Smooth muscle cell (in vitro differentiated cells): ENCODE data around the gene CACNA1G. TPM values are rescaled to one million over a fixed set of nuclear protein-coding genes. Genes with fewer than 3 reads are reported as not detected.

Source experiments
- DNase-seq: peaks from one replicate; lab custom pipeline; 2025; ENCODE audit not compliant: unreplicated experiment; lab: John Stamatoyannopoulos, UW
- H2AFZ ChIP-seq: fragments of 200-600 bp; sonication (generic); 2 replicates; pipeline ENCODE4 v1.6.0; 2016; ENCODE audit warnings: antibody characterized with exemption, low read depth, mild to moderate bottlenecking
- H3F3A ChIP-seq: fragments of 200-600 bp; sonication (generic); 2 replicates; pipeline ENCODE4 v1.6.0; 2017; ENCODE audit warnings: antibody characterized with exemption, low read depth
- H3K27ac ChIP-seq: fragments of 200-600 bp; sonication (generic); 2 replicates; pipeline ENCODE4 v1.5.1; 2016; ENCODE audit warnings: low read depth, mild to moderate bottlenecking
- H3K27me3 ChIP-seq: fragments of 200-600 bp; sonication (generic); 2 replicates; pipeline ENCODE4 v1.6.1; 2016; ENCODE audit warnings: low read depth, mild to moderate bottlenecking
- H3K36me3 ChIP-seq: fragments of 200-600 bp; sonication (generic); 2 replicates; pipeline ENCODE4 v1.5.1; 2016; ENCODE audit warnings: low read depth
- H3K4me1 ChIP-seq: fragments of 200-600 bp; sonication (generic); 2 replicates; pipeline ENCODE4 v1.5.1; 2016; ENCODE audit warnings: low read depth
- H3K4me2 ChIP-seq: fragments of 200-600 bp; sonication (generic); 2 replicates; pipeline ENCODE4 v1.6.0; 2016; ENCODE audit warnings: mild to moderate bottlenecking
- H3K4me3 ChIP-seq: fragments of 200-600 bp; sonication (generic); 2 replicates; pipeline ENCODE4 v1.5.1; 2016; ENCODE audit warnings: mild to moderate bottlenecking
- H3K79me2 ChIP-seq: fragments of 200-600 bp; sonication (generic); 2 replicates; pipeline ENCODE4 v1.6.0; 2016; ENCODE audit warnings: low read depth, mild to moderate bottlenecking
- H3K9ac ChIP-seq: fragments of 200-600 bp; sonication (generic); 2 replicates; pipeline ENCODE4 v1.6.0; 2016; ENCODE audit warnings: low read depth
- H3K9me3 ChIP-seq: fragments of 200-600 bp; sonication (generic); replicated peaks from 2 replicates; pipeline ENCODE4 v1.5.1; 2016; ENCODE audit warnings: low read depth
- H4K20me1 ChIP-seq: fragments of 200-600 bp; sonication (generic); 2 replicates; pipeline ENCODE4 v1.6.0; 2016; ENCODE audit warnings: low read depth
- WGBS: methylation state at CpG from one replicate; pipeline ENCODE4 v1.1.7; 2016; ENCODE audit warnings: low lambda C conversion rate; 5-methylcytosine and 5-hydroxymethylcytosine counted together
- polyA plus RNA-seq: library from polyadenylated mRNA; unstranded; fragments of >200 nt; fragmentation: Nextera tagmentation; extraction: Ambion mirVana; gene quantifications from 2 replicates; pipeline ENCODE4 v1.2.1, GENCODE V29; 2016
- total RNA-seq: library from RNA; depleted of rRNA; stranded (reverse); fragments of >200 nt; gene quantifications from 2 replicates; pipeline ENCODE4 v1.2.3, GENCODE V29; 2014
- TF ChIP-seq, protein P1 (sequence below): fragments of 200-600 bp; sonication (generic); IDR thresholded peaks from 2 replicates; pipeline ENCODE4 v1.5.1; 2017; ENCODE audit warnings: borderline replicate concordance, mild to moderate bottlenecking, antibody characterized with exemption; ENCODE audit not compliant: insufficient read depth, poor library complexity, severe bottlenecking

CACNA1G gene
- total and polyA plus RNA-seq, 2 experiments from 2014 or later, result 1.6 to 1.7 TPM

DNA sequence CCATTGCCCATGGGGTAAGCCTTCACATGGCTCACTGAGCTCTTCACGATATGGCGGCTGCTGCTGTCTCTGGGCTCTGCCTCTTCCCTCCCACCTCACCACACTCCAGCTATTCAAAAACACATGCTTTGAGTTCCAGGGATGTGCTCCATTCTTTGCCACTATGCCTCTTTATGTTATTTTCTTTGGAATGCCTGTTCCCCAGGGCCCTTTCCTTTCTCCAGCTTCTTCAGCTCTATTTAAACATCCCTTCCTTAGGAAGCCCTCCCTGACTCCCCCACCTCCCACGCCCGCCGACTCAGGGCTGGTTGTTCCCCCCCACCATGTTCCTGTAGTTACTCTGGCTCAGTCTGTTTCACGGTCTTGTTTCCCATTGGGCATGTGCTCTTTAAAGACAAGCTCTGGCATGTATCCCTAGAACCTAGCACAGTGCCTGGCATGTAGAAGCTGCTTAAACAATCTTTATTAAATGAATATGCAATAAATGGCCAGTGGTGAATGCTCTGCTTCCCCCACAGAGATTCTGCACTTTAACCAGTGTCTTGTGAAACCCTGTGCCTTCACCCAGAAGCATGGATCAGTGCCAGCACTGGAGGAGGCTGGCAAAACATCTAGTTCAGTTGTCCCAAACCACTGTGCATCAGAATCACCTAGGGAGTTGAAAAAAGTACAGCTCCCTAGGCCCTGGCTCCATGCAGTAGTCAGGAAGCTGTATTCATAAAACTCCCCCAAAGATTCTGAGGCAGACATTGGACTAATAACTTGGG lies 45.4 kb upstream of the CACNA1G start:
- Histone ChIP-seq H3K4me3 (no peak overlapping the region), H3K27me3 (no peaks in the 10 kb centered on the region), H3K79me2 (no peaks in the 10 kb centered on the region), H2AFZ (no peak overlapping the region), H3K27ac (no peak overlapping the region), H3K9me3 (no peaks in the 10 kb centered on the region), H3K9ac (no peak overlapping the region), H3K4me1 (peaks cover 6% of the 10 kb centered on the region), H3K4me2 (no peak overlapping the region), H4K20me1 (no peaks in the 10 kb centered on the region), H3K36me3 (no peaks in the 10 kb centered on the region), H3F3A (no peaks in the 10 kb centered on the region)
- WGBS, result 75% methylated on average over 6 of the region's 6 CpGs
- TF ChIP-seq, protein P1, sequence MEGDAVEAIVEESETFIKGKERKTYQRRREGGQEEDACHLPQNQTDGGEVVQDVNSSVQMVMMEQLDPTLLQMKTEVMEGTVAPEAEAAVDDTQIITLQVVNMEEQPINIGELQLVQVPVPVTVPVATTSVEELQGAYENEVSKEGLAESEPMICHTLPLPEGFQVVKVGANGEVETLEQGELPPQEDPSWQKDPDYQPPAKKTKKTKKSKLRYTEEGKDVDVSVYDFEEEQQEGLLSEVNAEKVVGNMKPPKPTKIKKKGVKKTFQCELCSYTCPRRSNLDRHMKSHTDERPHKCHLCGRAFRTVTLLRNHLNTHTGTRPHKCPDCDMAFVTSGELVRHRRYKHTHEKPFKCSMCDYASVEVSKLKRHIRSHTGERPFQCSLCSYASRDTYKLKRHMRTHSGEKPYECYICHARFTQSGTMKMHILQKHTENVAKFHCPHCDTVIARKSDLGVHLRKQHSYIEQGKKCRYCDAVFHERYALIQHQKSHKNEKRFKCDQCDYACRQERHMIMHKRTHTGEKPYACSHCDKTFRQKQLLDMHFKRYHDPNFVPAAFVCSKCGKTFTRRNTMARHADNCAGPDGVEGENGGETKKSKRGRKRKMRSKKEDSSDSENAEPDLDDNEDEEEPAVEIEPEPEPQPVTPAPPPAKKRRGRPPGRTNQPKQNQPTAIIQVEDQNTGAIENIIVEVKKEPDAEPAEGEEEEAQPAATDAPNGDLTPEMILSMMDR, result no peak
- DNase-seq, result no peak

DNA sequence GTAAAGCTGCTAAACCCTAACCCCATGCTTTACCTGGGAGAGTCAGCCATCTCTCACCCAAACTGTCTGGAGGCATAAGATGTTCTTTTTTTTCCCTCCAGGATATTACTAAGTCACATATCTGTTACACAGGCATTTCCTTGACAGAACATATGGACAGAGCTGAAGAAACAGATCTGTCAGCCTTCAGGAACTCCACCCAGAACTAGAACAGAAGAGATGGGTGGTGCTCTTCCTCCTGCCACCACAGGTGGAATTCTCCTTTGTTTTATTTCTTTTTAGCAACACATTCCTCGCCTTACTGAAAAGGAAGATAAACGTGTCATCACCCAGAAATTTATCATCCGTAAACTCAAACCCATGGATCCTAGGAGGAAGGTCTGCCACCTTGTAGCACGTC lies 43.5 kb upstream of the CACNA1G start:
- no peak overlapping the region for H3K9ac ChIP-seq
- H4K20me1 ChIP-seq, result no peaks in the 10 kb centered on the region
- H3K27ac ChIP-seq, result no peak overlapping the region
- no peak overlapping the region for H3K4me3 ChIP-seq
- peaks cover 6% of the 10 kb centered on the region for H3K4me1 ChIP-seq
- H3K36me3 ChIP-seq, result no peaks in the 10 kb centered on the region
- WGBS, result 80% methylated on average over 4 of the region's 4 CpGs
- H3K79me2 ChIP-seq, result no peaks in the 10 kb centered on the region
- H3F3A ChIP-seq, result no peaks in the 10 kb centered on the region
- no peaks in the 10 kb centered on the region for H3K27me3 ChIP-seq
- no peaks in the 10 kb centered on the region for H3K9me3 ChIP-seq
- DNase-seq, result no peak
- no peak overlapping the region for H2AFZ ChIP-seq
- TF ChIP-seq, protein P1, result no peak
- H3K4me2 ChIP-seq, result no peak overlapping the region

DNA sequence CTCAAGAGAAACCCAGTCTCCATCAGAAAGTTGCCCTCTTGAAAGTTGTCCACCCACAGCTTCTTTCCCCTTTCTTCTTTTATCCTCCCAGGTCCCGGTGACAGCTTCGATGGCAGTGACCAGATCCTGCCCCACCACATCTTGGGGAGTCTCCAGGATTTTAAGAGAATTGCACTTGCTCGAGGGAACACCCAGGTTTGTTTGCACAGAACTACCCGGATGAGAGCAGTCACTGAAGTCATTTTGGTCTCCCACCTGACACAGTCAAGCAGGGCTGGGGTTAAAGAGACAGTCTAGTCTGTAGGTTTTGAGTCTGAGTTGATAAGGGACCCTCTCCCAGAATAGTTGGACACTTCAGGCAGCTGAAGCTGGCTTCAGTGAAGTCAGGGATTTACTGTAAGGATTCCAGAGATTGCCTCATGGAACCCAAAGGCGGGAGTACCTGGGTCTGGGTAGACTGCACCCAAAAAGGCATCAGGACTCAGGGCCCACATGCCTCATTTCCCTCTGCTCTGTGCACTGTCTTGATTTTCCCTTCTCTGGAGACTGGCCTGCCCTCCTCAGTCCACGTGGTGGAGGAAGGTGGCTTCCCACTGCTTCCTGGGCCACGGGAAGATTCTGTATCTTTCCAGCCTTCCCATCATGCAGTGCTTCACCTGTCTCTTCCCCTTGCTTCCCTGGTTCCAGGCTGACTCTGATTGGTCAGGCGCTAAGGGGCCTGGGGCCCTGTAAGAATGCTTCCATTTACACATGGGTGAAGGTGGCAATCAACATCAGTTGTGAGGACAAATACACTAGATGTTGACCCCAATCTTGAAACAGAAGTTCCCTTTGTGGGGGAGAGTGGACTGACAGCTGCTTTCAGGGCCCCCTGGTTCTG lies 42.8 kb upstream of the CACNA1G start:
- Histone ChIP-seq H2AFZ (no peak overlapping the region), H3K9ac (no peak overlapping the region), H3K27me3 (no peaks in the 10 kb centered on the region), H3K36me3 (no peaks in the 10 kb centered on the region), H3K79me2 (no peaks in the 10 kb centered on the region), H3K4me1 (peaks cover 6% of the 10 kb centered on the region), H3K4me2 (no peak overlapping the region), H4K20me1 (no peaks in the 10 kb centered on the region), H3K9me3 (no peaks in the 10 kb centered on the region), H3K4me3 (no peak overlapping the region), H3K27ac (no peak overlapping the region), H3F3A (no peaks in the 10 kb centered on the region)
- no peak for DNase-seq
- TF ChIP-seq, protein P1, result no peak
- 82% methylated on average over 8 of the region's 8 CpGs for WGBS
